HG03039 (cell line): ENCODE measurements around the gene ICA1.

Source experiments
- ATAC-seq: cut with Tn5 transposase; IDR thresholded peaks from one replicate; pipeline ENCODE4 v1.9.1; 2021; ENCODE audit warnings: mild to moderate bottlenecking, moderate library complexity; ENCODE audit not compliant: unreplicated experiment

The ICA1 gene

DNA sequence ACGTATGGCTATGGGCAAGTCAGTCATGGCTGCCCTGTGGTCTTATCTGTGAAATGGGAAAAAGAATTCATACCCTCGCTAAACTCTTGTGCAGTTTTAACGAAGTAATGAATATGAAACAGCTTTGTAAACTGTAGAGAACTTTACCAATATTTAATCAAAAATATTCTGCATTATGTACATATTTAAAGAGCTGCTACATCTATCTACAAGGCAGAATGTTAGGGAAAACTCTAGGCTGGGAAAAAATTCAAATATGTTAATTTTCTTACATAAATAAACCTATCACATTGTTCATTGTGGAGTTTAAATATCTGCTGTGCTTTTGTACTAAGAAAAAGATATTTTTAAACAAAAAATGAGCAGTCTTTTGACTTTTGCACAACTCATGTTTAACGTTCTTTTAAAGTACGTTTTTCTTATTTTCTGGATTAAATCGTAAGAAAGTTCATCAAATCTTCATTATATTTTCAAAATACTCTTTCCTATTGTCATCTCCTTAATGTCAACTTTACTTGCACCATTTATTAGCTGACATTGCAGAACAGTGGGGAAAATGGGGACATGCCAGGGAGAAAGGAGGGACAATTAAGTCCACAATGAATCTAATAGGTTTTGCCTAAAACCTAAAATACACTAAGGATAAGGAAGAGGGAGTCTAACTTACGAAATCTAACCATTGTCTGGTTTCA is 57.5 kb downstream of the ICA1 start:
- ATAC-seq = no peak

DNA sequence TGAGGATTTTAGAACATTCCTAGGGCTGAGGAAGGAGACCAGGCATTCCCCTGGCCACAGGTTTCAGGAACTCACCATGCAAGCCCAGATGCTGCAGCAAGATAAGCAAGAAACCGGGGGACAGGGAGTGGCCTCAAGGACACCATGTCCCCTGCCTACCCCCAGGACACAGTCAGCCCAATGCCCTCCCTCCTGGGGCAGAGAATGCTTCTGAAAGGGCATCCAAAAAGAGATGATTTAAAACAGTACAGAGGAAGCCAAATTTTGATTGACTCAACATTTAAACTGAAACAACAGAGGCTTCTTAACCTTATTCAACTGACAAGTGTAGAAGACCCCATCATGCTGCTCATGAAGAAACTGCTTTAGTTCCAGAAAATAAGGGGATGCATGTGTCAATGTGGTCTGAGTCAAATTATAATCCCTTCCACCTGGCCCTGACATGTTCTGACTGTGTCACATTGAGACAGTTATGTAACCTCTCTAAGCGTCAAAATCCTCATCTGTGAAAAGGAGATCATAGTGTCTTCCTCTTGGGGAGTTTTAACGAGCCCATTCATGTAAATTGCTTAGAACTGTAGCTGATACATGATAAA is 60.0 kb downstream of the ICA1 start:
- ATAC-seq = no peak

DNA sequence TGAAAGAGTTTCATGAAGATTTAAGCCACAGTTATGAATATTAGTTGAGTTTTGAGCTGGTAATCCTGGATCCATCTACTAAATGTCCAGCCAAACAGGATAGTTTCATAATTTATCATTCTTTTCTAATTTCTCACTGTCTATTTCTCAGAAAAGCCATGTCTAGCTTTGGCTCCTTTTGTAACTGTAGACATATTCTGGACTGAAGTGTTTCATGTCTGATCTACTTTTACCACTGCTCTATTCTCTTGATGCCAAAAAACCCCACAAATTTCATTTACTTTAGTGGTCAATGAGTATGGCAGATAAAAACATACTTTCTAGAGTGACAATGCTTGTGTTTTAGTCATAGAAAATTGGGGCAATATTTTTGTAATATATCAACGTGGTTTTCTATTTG is 61.2 kb downstream of the ICA1 start:
- ATAC-seq = no peak

DNA sequence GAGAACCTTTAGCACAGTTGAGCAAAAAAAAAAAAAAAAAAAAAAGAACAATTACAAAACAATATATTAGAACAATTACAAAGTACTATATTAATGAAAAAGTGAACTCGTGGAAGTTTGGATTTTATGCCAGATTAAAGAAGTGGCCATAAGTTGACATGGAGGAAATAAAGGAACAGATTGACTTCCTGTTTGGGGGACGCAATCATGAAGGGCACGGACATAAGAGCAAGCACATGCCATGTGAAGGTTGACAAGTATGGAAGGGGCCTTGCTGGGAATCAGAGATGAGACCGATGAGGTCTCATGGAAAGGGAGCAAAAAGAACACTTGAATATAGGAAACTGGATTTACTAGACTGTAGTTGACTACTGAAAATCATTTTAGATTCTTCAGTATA is 61.7 kb downstream of the ICA1 start:
- no peak for ATAC-seq

DNA sequence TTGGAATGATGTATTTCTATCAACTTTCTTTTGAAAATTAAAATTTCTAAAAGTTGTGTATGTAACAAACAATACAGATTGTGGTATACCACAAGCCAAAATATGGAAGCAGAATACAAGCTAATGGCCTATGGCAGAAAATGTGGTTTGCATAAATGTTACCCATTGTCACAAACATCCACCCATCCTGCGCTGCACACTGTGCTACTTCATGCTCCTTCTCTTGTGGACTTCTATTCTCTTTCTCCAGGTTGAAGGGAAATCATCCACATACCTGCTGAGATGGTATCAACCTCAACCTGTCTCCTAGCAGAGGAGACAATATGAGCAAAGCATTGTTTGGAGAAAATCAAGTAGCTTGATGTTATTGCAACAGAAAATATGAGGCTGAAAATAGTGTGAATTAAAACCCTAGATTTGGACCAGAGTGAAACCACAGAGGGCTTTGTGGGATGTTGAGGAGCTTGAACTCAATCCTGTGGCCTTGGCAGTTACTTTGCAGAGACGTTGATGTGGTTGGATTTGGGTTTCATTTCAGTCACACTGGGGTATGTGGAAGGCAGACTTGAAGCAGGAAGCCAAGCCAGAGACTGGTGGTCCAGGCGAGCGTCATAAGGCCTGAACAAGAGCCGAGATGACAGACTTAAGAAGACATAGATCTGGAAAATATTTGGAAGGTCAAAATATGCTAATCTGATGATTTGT is 63.8 kb downstream of the ICA1 start:
- ATAC-seq = no peak

DNA sequence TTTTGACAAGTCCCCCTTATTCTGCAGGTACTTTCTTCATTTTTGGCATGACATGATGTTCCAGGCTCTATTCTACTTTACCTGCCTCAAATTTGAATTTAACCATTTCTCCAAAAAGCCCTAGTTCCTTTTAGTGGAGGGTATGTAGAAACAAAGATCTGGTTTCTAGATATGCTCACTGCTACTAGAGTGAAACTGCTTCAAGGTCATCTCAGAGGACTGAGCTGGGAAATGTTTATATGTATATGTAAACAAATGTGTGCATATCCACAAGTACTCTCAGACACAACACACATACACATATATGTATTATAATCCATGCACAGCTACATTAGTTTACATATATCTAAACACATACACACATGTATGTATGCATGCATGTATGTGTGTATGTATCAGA is 69.1 kb downstream of the ICA1 start:
- no peak for ATAC-seq

DNA sequence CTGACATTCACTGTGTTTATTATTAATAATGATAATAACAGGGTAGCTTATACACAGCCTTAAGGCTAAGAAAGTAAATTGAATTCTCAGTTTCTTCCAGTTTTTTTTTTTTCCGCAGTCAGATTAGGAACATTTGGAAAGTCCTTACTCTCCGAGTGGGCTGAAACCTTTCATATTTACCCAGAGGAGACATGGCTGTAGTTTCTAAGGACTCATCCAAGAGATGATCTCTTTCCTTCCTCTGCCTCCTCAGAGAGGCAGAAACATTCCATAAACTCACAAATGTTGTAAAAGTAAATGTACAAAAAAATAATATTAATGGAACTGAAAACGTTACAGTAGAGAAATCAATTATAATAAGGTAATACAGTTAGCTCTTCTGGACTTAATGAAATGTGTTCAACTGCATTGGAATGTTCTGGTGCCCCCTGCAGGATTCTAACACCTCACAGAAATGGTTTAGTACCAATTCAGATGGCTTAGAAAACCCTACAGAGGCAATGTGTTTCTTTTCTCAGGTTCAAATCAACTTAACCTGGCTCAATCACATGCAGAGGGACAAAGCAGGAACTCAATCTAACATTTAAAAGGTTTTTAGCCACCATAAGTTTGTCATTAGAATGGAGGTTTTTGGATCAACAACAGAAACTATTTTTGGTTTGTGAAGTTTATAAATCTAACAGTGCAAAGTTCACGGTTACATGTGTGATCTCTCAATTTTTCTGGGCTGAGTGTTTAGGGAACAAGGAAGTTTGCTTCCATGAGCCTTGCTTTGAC is 71.7 kb downstream of the ICA1 start:
- no peak for ATAC-seq

DNA sequence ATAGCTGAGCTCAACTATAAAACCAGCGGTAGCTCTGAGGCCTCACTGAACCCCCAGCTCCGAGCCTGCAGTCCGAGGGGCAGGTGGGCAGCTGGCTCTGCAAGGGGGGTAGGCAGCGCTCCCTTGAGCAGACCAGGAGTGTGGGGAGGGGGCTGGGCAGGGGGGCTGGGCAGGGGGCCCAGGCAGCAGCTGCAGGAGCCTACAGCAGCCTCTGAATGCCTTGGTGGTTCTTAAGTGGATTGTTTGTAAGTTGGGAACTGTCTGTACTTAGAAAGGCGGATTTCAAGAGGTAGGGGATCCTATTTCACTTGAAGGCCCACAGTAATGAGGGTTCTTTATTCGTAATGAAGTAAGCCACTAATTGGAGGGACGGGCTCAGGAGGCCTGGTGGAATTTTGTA is 72.3 kb downstream of the ICA1 start:
- no peak for ATAC-seq

DNA sequence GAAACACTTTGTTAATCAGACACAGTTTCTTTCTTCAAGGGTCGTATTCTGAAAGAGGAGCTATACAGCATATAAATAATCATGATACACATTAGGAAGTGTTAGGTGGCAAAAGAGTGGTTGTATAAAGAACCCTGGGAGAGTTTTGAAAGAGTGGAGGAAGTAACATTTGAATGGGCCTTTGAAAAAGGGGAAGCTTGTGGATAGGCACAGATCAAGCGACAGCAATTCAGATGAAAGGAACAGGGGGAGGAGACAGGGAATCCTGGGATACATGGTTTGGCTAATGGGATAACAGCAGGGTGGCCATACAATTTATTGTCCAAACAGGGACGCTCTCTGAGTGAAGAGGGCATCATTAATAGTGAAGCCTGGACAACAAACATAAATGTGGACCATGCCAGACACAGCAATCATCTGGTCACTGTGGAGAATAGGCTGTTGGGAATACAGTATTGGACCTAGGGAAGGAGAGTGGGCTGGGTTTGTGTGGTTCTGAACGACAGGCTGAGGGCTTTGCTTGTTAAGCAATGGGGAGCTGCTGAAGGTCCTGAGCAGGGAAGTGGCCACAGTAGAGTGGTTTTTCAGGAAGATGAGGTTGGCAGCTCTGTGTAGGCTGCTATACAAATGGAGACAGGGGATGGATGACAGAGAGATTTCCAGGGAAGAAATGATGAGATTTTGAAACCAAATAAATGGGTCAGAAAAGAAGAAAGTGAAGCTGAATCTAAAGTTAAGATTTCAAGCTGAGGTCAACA is 75.9 kb downstream of the ICA1 start:
- no peak for ATAC-seq

DNA sequence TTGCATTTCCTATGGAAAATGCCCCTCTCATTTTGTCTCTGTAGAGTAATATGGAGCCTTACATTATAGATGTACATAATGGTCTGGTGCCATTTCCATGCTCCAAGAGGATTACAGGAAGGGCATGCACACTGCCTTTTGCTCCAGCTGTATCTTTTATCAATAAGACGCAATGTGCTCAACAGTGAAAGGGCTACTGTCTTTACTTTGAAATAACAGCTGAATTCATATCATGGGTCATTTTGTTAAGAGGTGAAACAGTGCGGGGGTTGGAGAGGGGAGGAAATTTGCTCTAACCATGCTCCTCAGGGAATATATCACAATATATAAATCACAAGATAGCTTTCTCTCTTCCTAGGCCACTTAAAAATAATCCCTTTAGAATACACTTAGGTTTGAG is 77.7 kb downstream of the ICA1 start:
- no peak for ATAC-seq

DNA sequence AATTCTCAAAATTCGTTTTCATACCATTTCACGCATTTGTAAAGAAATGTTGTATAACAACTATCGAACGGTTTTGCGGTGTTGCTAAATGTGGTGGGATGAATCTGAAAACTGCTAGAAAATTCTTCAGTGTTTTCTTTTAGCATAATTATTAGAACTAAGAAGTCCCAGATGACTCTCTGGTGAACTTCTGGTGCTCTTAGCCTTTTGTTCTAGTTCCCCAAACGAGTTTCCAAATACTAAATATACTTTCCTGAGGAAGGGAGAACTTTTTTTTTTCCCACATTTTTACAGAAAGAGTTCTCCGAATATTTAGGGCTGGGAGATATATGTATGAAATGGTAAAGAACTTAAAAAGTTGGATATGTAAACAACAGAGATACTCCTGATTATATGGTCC is 82.5 kb downstream of the ICA1 start:
- ATAC-seq = no peak

DNA sequence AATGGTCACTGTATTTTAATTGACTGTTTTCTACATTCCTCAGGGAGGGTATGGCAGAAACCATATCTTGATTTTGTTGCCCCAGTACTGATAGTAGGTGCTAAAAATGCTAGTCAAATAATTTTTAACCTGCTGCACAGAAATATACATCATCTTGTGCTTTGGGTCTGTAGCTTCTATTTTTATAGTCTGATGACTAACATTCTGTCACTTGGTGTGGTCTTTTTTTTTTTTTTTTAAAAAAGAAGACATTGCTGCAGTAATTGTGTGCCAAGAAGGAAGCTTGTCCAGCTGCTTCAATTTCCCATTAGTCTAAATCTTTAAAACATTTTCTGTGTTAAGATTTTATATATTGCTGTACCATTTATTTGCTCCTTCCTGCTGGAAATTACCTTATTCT is 83.6 kb downstream of the ICA1 start:
- ATAC-seq = no peak

DNA sequence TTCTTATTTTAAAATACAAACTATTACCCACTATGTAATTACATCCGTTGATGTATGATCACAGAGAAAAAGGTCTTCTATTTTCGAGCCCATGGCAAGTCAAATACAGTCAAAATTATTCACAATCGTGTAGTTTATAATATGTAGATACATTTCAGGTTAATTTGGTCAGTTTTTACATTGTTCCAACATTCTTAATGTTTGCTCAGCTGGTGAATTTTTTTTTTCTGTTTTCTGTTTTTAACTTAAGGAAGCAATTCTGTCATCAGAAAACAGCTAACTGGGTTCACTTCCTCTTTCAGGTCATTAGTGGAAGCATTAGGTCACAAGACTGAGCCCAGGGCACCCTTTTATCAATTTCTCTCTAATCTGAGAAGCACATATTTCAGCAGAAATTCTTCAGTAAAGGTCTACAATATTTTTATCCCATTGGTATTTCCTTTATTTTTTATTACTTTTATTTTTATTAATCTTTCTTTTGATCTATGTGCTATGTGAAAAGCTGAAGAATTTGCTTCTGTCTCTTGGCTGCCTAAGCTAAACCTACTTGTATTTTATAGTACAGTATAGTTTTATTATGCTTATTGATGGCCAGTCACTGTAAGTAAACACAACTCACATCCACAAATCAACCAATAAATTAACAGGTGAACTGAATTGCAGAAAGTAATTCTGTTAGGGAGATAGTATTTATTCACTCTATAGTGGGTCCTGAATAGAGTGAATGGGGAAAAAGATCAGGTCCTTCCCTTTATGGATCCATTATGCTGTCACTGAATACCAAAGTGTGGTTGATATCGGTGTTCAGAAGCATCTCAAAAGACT is 84.6 kb downstream of the ICA1 start:
- ATAC-seq = peak; percentile 43

DNA sequence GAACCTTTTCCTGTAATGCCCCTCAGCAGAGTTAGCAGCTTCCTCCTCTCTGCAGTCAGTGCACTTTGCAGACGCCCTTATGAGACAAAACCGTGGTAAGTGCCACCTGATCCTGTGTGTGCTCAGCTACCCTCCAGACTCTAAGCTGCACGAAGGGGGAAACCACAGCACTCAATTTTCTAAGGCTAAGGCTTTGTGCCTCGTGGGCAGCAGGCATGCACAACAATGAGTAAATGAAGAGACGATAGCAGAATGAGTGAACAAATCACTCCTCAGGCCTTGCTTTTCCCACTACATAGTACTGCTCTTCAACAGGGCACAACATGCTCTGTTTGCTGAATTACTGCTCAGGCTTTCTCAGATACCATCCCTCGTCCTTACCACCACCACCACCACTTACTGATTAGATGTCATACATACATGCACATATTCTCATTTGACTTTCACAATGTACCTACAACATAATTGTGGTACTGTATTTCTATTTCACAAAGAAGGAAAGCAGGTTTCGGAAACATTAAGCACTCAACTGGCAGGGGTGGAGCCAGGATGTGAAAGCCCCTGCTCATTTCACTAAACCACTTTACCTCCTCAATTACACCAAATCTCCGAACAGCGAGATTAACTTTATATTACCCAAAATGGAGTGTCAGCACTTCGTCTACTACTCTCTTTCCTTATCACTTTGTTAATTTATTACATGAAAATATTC is 85.4 kb downstream of the ICA1 start:
- ATAC-seq = peak; percentile 70

DNA sequence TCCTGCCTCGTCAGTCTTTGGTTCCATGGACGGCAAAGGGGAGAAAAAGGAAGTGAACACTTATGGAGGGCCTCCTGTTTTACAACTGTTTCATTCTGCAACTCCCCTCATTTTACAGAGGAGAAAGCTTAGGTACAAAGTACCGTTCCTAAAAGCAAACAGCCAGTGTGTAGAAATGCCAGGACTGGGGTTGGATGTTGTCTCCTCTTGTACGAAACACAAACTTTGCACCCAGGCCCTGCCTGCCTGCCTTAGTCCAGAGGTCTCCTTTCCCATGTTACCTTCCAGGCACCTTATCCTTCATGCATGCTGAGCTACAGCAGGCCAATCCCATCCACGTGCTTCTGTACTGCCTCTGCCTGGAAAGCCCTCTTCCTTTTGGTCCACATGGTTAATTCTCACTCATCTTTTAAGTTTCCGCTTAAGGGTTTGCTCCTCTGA is 86.0 kb downstream of the ICA1 start:
- ATAC-seq = no peak

DNA sequence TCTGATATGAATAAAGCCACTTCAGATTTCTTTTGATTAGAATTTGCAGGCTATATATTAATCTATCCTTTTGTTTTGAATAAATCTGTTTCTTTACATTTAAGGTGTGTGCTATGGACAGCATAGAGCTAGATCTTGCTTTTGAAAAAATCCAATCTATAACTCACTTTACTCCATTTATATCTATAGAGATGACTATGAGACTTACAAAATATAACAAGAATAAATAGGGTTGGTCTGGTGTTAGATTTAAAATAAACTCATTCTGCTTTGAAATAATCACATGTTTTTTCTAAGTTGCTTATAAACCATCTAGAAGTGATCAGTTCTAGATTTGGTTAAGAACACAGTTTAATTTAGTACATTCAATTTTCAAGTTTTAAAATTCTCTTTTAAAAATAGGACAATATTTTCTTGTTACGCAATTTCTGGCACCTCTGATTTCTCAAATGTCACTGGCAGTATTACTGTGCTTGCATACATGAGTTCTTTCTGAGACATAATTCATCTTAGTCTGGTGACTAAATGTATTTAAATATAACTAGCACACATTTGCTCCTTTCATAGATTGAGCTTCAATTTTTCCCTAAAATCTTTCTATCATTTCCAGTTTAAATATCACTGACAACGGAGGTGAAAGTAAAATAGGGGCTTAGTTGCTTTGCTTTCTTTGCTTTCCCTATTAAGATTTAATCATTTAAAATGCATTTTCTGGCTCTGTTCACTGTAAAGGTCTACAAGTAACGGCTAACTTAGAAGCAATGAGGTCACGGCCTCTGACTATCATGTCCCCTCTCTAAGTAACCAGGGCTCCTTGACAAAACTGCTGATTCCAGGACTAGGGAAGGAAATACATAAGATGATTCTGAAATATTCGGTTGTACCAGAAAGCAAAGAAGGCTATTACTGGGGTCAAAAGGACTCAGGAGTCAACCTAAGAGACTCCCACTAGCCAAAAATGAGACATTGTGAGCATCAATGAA is 89.3 kb downstream of the ICA1 start:
- ATAC-seq = no peak

DNA sequence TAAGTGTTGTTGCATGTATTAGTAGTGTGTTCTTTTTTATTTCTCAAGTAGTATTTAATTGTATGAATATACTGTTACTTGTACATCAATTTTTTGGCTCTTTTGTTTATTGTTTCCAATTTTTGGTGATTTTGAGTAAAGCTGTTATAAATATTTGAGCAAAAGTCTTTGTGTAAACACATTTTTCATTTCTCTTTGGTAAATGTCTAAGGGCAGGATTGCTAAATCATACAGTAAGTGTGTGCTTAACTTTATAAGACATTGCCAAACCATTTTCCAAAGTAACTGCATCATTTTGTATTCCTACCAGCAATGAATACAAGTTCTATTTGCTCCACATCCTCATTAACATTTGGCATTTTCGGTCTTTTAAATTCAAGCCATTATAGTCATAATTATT is 92.8 kb downstream of the ICA1 start:
- no peak for ATAC-seq

DNA sequence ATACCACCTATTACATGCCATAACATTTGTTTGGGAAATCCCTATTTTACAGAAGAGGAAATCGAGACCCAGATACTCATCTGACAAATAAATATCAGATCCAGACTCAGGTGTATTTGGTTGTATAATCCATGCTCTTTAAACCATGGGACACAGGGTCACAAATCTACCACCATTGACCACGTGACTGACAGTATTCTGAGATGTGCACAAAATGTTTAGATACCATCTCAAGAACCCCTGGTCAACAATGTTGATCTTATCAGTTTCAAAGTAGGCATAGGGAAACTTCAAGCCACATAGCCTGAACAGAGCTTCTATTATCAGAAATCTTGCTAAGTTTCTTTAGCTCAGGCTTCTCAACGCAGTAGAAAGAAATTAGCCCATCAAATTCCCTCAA is 93.6 kb downstream of the ICA1 start:
- ATAC-seq = no peak
